HepG2 (cell line): ENCODE results near the gene BAIAP2L1. TPM values are rescaled to one million over a fixed set of nuclear protein-coding genes. Genes with fewer than 3 reads are reported as not detected.

Source experiments
- ATF3 ChIP-seq: sonication (generic); formaldehyde crosslinking; IDR thresholded peaks from 2 replicates; pipeline ENCODE4 v1.4.0; 2020; ENCODE audit warnings: missing genetic modification reagents
- ATRX ChIP-seq: sonication (generic); formaldehyde crosslinking; IDR thresholded peaks from 2 replicates; pipeline ENCODE4 v1.4.0; 2020; ENCODE audit warnings: missing genetic modification reagents, borderline replicate concordance
- FOXJ3 ChIP-seq: sonication (generic); formaldehyde crosslinking; IDR thresholded peaks from 2 replicates; pipeline ENCODE4 v1.4.0; 2020; ENCODE audit warnings: missing genetic modification reagents, mild to moderate bottlenecking, borderline replicate concordance
- KDM5B ChIP-seq: sonication (generic); formaldehyde crosslinking; IDR thresholded peaks from 2 replicates; pipeline ENCODE4 v1.4.0; 2020; ENCODE audit warnings: missing genetic modification reagents, mild to moderate bottlenecking, borderline replicate concordance
- KIAA2018 ChIP-seq: sonication (generic); formaldehyde crosslinking; IDR thresholded peaks from 2 replicates; pipeline ENCODE4 v1.5.0; 2020; ENCODE audit warnings: mild to moderate bottlenecking, missing genetic modification reagents, borderline replicate concordance
- KLF13 ChIP-seq: sonication (generic); formaldehyde crosslinking; IDR thresholded peaks from 2 replicates; pipeline ENCODE4 v1.4.0; 2020; ENCODE audit warnings: mild to moderate bottlenecking, missing genetic modification reagents
- NCOA1 ChIP-seq: sonication (generic); formaldehyde crosslinking; IDR thresholded peaks from 2 replicates; pipeline ENCODE4 v1.9.0; 2021; ENCODE audit warnings: missing genetic modification reagents
- PHB2 ChIP-seq: fragments of 450-650 bp; IDR thresholded peaks from 2 replicates; pipeline ENCODE4 v1.6.1; 2018; ENCODE audit not compliant: partially characterized antibody
- RBM39 ChIP-seq: fragments of 200-400 bp; formaldehyde crosslinking; IDR thresholded peaks from one replicate; pipeline ENCODE4 v1.6.1; 2018; ENCODE audit warnings: antibody characterized with exemption, mild to moderate bottlenecking, low read depth, low read length; ENCODE audit not compliant: poor library complexity, severe bottlenecking
- SOX13 ChIP-seq, 3 experiments: fragments of 450-650 bp in 1 of 3; sonication (generic) in 1 of 3; formaldehyde crosslinking in 1 of 3; IDR thresholded peaks in 2 of 3; conservative IDR thresholded peaks in 1 of 3; 2 replicates each; pipeline versions ENCODE4 v1.5.0 to v1.6.1; 2016 to 2020; ENCODE audit warnings: antibody characterized with exemption in 1 of 3, mild to moderate bottlenecking in 1 of 3, missing compliant biosample characterization in 1 of 3, missing genetic modification reagents in 1 of 3, moderate library complexity in 1 of 3
- SRY ChIP-seq: sonication (generic); formaldehyde crosslinking; IDR thresholded peaks from 2 replicates; pipeline ENCODE4 v1.8.0; 2022; ENCODE audit warnings: mild to moderate bottlenecking, missing genetic modification reagents
- ZC3H4 ChIP-seq: sonication (generic); formaldehyde crosslinking; IDR thresholded peaks from 2 replicates; pipeline ENCODE4 v1.4.0; 2020; ENCODE audit warnings: missing genetic modification reagents, borderline replicate concordance
- ZFAT ChIP-seq: sonication (generic); formaldehyde crosslinking; conservative IDR thresholded peaks from 2 replicates; pipeline ENCODE4 v1.8.1; 2023; ENCODE audit warnings: missing genetic modification reagents, inconsistent platforms
- ZNF430 ChIP-seq: sonication (generic); formaldehyde crosslinking; IDR thresholded peaks from 2 replicates; pipeline ENCODE4 v1.9.0; 2021; ENCODE audit warnings: mild to moderate bottlenecking, missing genetic modification reagents
- ZSCAN25 ChIP-seq: sonication (generic); formaldehyde crosslinking; IDR thresholded peaks from 2 replicates; pipeline ENCODE4 v1.8.0; 2022; ENCODE audit warnings: mild to moderate bottlenecking, missing genetic modification reagents
- ZSCAN29 ChIP-seq: sonication (generic); formaldehyde crosslinking; conservative IDR thresholded peaks from 2 replicates; pipeline ENCODE4 v1.4.0; 2020; ENCODE audit warnings: mild to moderate bottlenecking, missing genetic modification reagents
- polyA plus RNA-seq, 8 experiments: library from polyadenylated mRNA; depleted of rRNA in 3 of 8; stranded (reverse) in 7 of 8; unstranded in 1 of 8; fragments of >200 nt; fragmentation: Illumina TruSeq in 4 of 8; extraction: Trizol in 4 of 8; gene quantifications; 2 replicates each; pipeline versions ENCODE4 v1.2.1 to v1.2.3, GENCODE V29; 2011 to 2016; ENCODE audit warnings: low read depth in 4 of 8, missing spikeins in 1 of 8, mixed read lengths in 1 of 8; ENCODE audit not compliant: insufficient read depth in 1 of 8
- total RNA-seq, 5 experiments: library from RNA; depleted of rRNA; stranded (reverse); fragments of >200 nt; fragmentation: Illumina TruSeq; extraction: Trizol; gene quantifications; 2 replicates each; pipeline ENCODE4 v1.2.3, GENCODE V29; 2016; ENCODE audit warnings: low read depth in 1 of 5
- TF ChIP-seq, protein P1 (sequence below), 2 experiments: fragments of 450-650 bp in 1 of 2; sonication (generic) in 1 of 2; formaldehyde crosslinking; IDR thresholded peaks; 2 replicates each; pipeline versions ENCODE4 v1.5.0 to v1.8.0; 2020 to 2022; ENCODE audit warnings: mild to moderate bottlenecking in 1 of 2, missing genetic modification reagents in 1 of 2
- TF ChIP-seq, protein P2 (sequence below): sonication (generic); formaldehyde crosslinking; IDR thresholded peaks from 2 replicates; pipeline ENCODE4 v1.8.0; 2022; ENCODE audit warnings: missing genetic modification reagents, low read depth, mild to moderate bottlenecking, borderline replicate concordance

BAIAP2L1 gene
- total and polyA plus RNA-seq, 2 of the 13 experiments (the other 11 are each of a cell fraction or from before 2014, with no cell fraction given): 13.0 to 21.5 TPM

DNA sequence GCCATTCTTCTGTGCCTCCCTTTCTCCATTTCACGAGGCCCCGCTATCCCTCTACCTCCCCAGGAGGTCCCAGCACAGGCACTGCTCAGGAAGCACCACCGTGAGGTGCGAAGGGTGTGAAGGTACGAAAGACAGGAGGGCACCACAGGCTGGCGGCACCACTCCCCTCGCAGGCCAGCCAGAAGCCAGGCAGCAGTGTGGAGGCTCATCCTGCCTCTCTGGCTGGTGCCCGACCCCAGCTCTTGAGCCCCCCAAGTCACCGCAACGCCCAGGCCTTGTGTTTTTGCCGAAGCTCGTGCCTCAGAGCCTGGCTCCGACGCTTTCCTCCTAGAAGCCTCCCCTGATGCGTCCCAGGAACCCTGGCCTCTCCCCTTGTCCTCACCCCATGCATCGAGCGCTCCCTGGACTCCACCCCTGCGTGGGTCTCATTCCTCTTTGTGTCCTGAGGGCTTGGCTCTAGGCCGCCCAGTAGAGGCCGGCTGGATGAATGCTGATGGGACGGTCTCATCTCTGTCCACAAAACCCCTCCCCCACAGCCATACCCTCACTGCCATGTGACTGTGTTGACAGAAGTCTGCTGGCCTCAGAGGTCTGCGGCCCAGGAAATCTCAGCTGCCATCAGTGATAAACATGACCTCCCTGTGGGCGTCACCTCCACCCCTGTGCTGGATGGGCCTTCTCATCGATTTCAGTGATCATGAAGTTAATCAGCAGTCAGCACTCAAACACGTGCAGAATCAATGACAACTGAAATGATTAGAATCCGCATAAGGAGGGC, 100.1 kb downstream of the BAIAP2L1 start (continued):
- TF ChIP-seq NCOA1 (CRISPR knock-in tag) (no peak), RBM39 (no peak), PHB2 (no peak), ZNF430 (CRISPR knock-in tag) (no peak), ZSCAN25 (CRISPR knock-in tag) (peak; percentile 43; the same call in 1 of the 2 replicates), ATRX (CRISPR knock-in tag) (no peak), ATF3 (CRISPR knock-in tag) (no peak), ZC3H4 (CRISPR knock-in tag) (no peak), KIAA2018 (CRISPR knock-in tag) (no peak), ZFAT (no peak), ZSCAN29 (CRISPR knock-in tag) (0 out of 2 replicates have a peak, but pooled peaks have one; percentile 47), KLF13 (no peak), FOXJ3 (CRISPR knock-in tag) (peak; percentile 86; the same call in 1 of the 2 replicates), SRY (CRISPR knock-in tag) (no peak), KDM5B (CRISPR knock-in tag) (no peak; the same call in 1 of the 2 replicates), SOX13 (IDR thresholded peaks at IDR 0.05) (no peak), SOX13 (CRISPR knock-in tag; conservative IDR thresholded peaks at IDR 0.05 in 1 of 2, IDR thresholded peaks at IDR 0.05 in 1 of 2) (peak in 1 of 2 experiments; percentile 72; a peak in 2 of 4 replicates)
- TF ChIP-seq, protein P1, sequence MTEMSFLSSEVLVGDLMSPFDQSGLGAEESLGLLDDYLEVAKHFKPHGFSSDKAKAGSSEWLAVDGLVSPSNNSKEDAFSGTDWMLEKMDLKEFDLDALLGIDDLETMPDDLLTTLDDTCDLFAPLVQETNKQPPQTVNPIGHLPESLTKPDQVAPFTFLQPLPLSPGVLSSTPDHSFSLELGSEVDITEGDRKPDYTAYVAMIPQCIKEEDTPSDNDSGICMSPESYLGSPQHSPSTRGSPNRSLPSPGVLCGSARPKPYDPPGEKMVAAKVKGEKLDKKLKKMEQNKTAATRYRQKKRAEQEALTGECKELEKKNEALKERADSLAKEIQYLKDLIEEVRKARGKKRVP (CRISPR knock-in tag; IDR thresholded peaks at IDR 0.05): peak in 1 of 2 experiments; percentile 68; a peak in 2 of 4 replicates
- TF ChIP-seq, protein P2, sequence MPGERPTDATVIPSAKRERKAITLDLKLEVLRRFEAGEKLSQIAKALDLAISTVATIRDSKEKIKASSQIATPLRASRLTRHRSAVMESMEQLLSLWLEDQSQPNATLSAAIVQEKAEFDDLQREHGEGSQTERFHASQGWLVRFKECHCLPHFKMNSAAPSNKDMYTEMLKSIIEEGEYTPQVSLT (CRISPR knock-in tag): no peak
